HG02571 (cell line): Measurements from ENCODE around the gene RAB11FIP4.
"Not testable (repeated sequence)": the region's sequence is repeated elsewhere in the genome, so short reads cannot be mapped to it uniquely, and the experiment has no call there.

Experiments
- ATAC-seq: cut with Tn5 transposase; IDR thresholded peaks from one replicate; pipeline ENCODE4 v1.9.1; 2021; ENCODE audit warnings: mild to moderate bottlenecking, moderate library complexity; ENCODE audit not compliant: unreplicated experiment

The RAB11FIP4 gene

DNA sequence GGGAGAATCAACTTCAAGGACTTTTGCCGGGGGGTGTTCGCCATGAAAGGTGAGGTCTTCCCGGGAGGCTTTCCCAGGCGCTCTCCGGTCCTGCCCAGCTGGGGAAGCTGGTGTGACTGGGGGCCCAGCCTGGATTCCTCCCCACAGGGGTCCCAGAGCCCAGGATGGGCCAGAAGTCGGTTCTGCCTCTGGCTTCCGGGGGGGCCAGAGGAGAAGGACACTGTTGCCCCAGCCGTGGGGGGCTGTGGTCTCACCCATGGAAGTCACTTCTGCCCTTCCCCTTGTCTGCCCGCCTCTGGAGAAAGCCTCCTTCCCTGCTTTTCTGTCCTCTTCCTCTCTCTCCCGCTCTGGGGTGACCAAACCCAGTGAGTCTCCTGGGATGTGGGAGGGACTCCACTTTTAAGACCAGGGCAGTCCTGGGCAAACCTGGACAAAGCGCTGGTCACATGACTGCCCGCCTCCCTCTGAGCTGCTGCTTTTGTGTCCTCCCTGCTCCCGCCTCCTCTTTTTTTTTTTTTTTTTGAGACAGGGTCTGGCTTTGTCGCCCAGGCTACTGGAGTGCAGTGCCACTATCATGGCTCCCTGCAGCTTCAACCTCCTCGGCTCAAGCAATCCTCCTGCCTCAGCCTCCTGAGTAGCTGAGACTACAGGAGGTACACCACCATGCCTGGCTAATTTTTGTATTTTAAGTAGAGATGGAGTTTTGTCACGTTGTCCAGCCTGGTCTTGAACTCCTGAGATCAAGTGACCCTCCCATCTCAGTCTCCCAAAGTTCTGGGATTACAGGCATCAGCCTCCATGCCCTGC is 40.6 kb downstream of the RAB11FIP4 start:
- no peak for ATAC-seq

DNA sequence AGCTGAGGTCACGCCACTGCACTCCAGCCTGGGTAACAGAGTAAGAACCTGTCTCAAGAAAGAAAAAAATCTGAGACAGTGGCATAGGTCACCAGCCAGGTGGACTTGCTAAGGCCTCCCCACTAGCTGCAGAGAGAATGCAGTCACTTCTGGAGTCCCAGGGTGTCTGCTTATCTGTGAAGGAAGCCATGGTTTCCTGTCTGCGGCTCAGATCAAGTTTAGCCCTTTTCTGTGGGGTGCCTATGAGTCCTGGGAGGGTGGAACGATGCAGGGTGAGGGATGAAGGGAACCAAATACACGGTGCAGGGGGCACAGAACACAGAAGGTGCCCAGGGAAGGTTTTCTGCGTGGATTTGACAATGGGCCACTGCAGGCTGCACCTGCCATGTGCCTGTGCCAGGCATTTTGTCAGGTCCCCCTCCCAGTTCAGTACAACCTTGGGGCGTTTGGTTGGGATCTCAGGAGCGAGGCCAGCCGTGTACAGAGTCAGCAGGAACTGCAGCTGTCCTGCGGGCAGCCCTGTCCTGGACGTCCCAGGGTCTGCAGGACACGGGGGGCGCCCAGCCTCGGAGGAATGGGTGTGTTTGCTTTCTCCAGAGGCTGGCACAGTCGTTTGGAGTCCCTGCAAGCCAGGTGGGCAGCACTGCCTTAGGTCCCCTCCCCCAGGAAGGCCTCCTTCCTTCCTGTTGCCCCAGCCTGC is 41.8 kb downstream of the RAB11FIP4 start:
- no peak for ATAC-seq

GRCh38 chr17:31433811-31434726 is 42.6 kb downstream of the RAB11FIP4 start:
- no peak for ATAC-seq

GRCh38 chr17:31434727-31435050 is 43.2 kb downstream of the RAB11FIP4 start:
- ATAC-seq, result no peak

DNA sequence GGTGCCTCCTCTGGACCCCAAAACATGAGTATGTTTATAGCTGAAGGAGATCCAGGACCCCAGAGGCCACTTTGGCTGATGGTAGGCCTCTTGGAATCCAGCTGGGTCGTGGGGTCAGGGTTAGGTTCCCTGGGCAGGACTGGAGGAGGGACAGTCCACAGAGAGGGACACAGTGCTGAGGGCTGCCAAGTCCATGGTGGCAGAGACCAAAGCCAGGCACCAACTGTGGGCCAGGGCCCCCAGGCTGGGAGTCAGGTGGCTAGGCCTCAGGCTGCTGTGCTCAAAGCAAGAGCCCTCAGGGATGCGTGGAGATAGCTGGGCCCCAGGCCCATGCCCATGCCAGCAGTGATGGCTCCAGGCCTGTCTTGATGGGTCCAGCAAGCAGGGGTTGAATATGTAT is 44.1 kb downstream of the RAB11FIP4 start:
- ATAC-seq, result no peak

DNA sequence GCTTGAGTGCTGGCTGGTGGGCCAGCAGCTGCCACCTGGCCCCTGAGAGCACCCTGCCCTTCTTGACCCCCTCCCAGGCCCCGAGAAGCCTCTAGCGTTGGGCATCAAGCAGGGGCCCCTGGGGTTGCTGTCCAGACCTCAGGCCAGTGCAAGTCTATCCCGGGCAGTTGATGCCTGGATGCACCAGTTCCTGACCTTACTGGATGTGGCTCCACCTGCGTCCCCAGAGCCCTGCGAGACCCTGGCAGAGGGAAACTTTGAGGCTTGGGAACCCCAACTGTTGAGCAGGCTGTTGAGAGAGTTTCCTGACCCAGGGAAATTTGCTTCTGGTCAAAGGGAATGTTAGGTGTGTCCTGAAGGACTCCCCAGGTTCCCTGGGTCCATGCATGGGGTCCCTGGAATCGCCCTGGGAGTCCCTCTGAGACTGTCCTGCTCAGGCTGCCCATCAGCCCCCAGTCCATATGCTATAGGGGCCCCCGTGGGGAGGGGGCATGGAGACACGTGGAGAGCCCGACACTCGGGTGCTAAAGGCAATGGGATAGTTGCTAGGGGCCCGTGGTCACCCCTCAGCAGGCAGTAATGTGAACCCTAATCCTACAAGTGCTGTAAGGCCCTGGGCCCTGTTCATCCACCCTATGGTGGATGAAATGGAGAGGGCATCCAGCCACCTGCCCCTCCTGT is 46.4 kb downstream of the RAB11FIP4 start:
- ATAC-seq, result no peak

- ATAC-seq, result no peak
Observed at GRCh38 chr17:31439716-31440115, 48.2 kb downstream of the RAB11FIP4 start.

GRCh38 chr17:31442276-31442675 is 50.8 kb downstream of the RAB11FIP4 start:
- no peak for ATAC-seq

GRCh38 chr17:31442856-31443255 is 51.4 kb downstream of the RAB11FIP4 start:
- ATAC-seq, result not testable (repeated sequence)

DNA sequence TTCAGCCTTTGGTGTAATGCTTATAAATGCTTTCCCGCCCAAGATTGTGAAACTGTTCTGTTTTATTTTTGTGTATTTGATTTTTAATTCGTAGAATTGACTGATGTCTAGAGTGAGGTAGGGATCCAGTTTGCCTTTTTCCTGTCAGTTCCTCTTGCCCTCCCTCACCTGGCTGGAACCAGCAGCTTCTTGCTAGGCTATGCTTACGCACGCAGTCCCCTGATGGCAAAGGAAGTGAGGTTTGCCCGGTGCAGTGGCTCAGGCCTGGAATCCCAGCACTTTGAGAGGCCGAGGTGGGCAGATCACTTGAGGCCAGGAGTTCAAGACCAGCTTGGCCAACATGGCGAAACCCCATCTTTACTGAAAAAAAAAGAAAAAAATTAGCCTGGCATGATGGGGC is 51.9 kb downstream of the RAB11FIP4 start:
- ATAC-seq, result no peak

DNA sequence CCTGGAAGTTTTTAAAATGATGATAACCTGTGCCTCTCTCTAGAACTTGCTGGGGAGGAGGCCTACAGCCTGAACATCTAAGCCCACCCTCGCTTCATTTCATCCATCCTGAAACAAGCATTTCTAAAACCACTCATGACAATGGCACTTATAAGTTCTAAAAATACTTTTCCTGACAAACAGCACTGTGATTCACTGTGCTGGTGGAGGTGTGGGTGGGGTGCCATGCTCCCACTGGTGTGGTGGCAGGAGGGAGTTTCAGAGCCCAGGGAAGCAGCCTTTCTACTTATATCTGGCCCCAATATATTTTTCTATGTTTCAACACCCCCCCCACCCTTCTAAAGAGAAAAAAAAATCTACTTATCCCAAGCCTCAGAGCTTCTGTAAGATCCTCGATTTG is 52.6 kb downstream of the RAB11FIP4 start:
- no peak for ATAC-seq

DNA sequence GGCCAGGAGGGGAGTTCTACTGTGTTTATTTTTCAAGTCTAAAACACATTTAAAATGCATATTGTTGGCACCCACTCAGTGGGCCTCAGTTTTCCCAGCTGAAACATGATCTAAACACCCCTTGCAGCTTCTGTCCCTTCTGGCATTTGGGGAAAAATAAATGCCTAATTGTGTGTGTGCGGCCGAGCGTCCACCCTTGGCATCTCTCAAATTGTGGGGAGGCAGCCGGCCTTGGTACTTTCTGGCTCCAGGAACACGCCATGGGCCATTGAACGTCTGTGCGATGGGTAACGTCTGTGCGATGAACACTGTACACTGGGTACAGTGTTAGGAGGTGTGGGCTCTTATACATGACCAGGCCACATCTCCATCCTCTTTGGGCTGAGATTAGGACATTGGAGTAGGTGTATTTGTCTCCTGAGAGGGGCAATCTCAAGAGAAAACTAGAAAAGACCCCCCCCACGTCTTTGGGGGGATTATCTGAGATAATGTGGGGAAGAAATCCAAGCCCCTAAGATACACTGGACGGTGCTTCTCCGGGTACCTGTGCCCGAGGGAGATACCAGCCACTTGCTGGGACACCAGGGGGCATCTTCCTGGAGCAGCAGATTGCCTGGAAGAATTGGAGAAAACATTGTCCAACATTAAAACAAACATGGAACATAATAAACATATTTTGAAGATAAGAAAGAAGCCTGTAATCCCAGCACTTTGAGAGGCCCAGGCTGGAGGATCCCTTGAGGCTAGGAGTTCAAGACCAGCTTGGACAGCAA is 54.9 kb downstream of the RAB11FIP4 start:
- ATAC-seq, result no peak

GRCh38 chr17:31448467-31449077 is 57.1 kb downstream of the RAB11FIP4 start:
- no peak for ATAC-seq

DNA sequence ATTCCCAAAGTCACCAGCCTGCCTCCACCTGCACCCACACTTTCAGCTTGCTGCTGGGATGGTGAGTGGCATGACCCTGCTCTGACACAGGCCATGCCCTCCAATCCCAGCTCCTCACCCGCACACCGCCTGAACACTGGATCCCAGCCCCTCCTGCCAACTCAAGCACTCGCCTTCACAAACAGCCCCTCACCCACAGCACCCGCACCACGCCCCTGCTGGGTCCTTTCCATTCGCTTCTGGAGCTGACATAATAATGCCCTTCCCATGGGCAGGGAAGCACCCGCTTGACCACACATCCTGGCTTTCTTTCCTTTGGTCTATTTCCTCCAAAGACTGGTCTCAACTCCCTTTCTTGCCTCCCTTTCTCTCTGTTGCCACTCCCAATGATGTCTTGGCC is 57.6 kb downstream of the RAB11FIP4 start:
- ATAC-seq, result no peak

DNA sequence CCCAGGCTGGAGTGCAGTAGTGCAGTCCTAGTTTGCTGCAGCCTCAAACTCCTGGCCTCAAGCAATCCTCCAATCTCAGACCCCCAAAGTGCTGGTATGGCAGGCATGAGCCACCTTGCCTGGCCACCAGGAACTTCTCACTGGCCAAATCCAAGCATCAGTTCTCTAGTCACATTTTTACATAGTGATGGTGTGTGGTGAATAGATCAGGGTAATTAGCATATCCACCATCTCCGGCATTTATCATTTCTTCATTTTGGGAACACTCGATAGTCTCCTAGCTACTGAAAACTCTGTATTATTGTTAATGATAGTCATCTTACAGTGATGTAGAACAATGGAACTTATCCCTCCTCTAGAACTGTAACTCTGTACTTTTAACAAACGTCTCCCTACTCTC is 58.3 kb downstream of the RAB11FIP4 start:
- ATAC-seq, result no peak

DNA sequence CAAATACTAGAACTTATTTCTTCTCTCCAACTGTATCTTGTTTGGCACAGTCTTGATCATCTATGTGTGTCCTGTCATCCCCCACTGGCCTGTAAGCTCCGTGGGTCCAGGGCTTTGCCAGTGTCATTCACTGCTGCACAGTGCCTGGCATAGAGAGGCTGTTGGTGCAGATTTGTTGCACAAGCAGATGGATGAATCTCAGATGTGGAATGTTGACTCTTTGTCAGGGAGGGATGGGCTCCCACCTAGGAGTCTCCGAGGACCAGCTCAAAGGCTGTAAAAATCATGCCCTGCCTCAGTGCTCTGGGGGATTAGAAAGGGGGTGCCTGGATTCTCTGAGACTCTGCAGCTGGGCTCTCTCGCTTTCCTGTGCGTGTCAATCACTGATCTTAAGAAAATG is 60.6 kb downstream of the RAB11FIP4 start:
- no peak for ATAC-seq

- ATAC-seq, result no peak
Observed at GRCh38 chr17:31452561-31453110, 61.2 kb downstream of the RAB11FIP4 start.

DNA sequence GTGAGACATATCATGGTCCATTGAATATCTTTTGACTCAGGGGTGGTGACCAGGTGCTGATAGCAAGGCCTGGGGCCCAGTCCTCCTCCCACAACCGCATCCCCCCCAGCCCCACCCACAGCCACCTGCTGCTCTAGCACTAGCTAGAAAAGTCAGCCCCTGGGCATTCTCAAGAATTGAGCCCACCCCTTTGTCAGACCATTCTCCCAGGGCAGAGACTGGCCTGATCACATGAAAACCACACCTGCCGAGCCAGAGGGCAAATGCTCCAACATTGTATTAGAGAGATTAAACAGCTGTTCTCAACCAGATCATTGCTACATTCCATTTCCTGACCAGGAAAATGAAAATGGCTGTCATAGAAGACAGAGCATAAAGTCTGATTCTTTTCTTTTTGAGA is 62.4 kb downstream of the RAB11FIP4 start:
- no peak for ATAC-seq

- no peak for ATAC-seq
Observed at GRCh38 chr17:31456814-31457213, 65.3 kb downstream of the RAB11FIP4 start.
